GM19099 (cell line): ENCODE measurements around the gene IGSF10.

Experiments
- POLR2A ChIP-seq: IDR thresholded peaks from 3 replicates; pipeline ENCODE4 v1.6.1; 2011; ENCODE audit warnings: low read depth; ENCODE audit not compliant: insufficient read length; ENCODE audit errors: extremely low read depth

IGSF10 gene

GRCh38 chr3:151477591-151478334 lies 16.9 kb upstream of the IGSF10 start:
- TF ChIP-seq POLR2A = no peak

- TF ChIP-seq POLR2A = no peak
These were observed 15.6 kb upstream of the IGSF10 start for GRCh38 chr3:151476344-151477018.

GRCh38 chr3:151468284-151468917 lies 7.5 kb upstream of the IGSF10 start:
- no peak for TF ChIP-seq POLR2A

- no peak for TF ChIP-seq POLR2A
These were observed 6.2 kb upstream of the IGSF10 start for GRCh38 chr3:151467069-151467468.

GRCh38 chr3:151462991-151463390 lies 2.1 kb upstream of the IGSF10 start:
- TF ChIP-seq POLR2A = no peak

- TF ChIP-seq POLR2A = no peak
These were observed 1.5 kb upstream of the IGSF10 start for GRCh38 chr3:151462278-151462780.

- no peak for TF ChIP-seq POLR2A
These were observed 633 bp downstream of the IGSF10 start for GRCh38 chr3:151460228-151460627.

GRCh38 chr3:151459358-151459757 lies 1.5 kb downstream of the IGSF10 start:
- TF ChIP-seq POLR2A = no peak

- no peak for TF ChIP-seq POLR2A
These were observed 4.8 kb downstream of the IGSF10 start for GRCh38 chr3:151456065-151456464.

- TF ChIP-seq POLR2A = no peak
These were observed 8.0 kb downstream of the IGSF10 start for GRCh38 chr3:151452841-151453240.

GRCh38 chr3:151452368-151452767 lies 8.5 kb downstream of the IGSF10 start:
- no peak for TF ChIP-seq POLR2A

- no peak for TF ChIP-seq POLR2A
These were observed 14.9 kb downstream of the IGSF10 start for GRCh38 chr3:151446002-151446340.

- no peak for TF ChIP-seq POLR2A
These were observed 15.4 kb downstream of the IGSF10 start for GRCh38 chr3:151445273-151446001.

GRCh38 chr3:151443583-151443982 lies 17.3 kb downstream of the IGSF10 start:
- no peak for TF ChIP-seq POLR2A

GRCh38 chr3:151440940-151441339 lies 19.9 kb downstream of the IGSF10 start:
- no peak for TF ChIP-seq POLR2A
